ENCODE results near the gene G3BP1.

GRCh38 chr5:151787817-151788216 lies 16.1 kb downstream of the G3BP1 start:
- TF ChIP-seq EZH2 (IDR thresholded peaks at IDR 0.05; ENCODE audit: insufficient read depth, poor library complexity, severe bottlenecking) (no peak), EZH2phosphoT487 (IDR thresholded peaks at IDR 0.05; ENCODE audit: insufficient read depth, low read depth) (no peak)

Measured in GM23248 (cell line).